ENCODE measurements around the gene VCL.
"Not testable (repeated sequence)": the region's sequence is repeated elsewhere in the genome, so short reads cannot be mapped to it uniquely, and the experiment has no call there.

The VCL gene

DNA sequence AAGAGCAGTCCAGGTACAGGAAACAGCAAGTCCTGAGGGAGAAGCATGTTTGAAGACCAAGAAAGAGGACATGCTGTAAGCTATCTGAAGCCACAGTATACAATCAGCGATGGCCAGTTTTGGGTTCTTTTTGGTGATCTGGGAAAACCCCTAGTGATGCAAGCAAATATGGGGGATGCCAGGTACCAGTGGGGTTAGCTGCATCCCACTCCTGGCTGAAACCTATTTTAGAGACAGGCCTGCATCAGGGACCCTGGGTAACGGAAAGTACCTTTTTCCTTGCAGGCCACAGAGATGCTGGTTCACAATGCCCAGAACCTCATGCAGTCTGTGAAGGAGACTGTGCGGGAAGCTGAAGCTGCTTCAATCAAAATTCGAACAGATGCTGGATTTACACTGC is 119.8 kb downstream of the VCL start:
- no peak for DNase-seq

- no peak for DNase-seq
Measured at GRCh38 chr10:74118804-74119203, 120.9 kb downstream of the VCL start.

- no peak for DNase-seq
Measured at GRCh38 chr10:74120911-74121310, 123.0 kb downstream of the VCL start.

DNA sequence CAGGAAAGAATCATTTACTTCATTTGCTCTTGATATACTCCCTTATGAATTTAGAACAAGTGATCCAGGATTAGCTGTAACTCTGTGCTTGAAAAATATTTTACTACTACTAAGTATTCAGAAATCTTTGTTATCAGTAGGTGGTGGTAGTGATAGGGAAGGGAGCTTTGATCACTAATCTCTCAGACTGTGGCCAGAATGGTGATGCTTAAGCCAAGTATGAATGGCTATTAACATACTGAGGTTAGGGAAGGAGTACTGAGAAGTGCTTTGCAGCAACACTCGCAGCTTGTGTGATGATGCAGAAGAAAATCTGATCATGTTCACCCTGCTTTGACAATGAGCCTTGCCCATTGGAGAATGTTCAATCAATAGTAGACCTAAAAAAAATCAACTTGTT is 123.5 kb downstream of the VCL start:
- DNase-seq: no peak

- no peak for DNase-seq
Measured at GRCh38 chr10:74122060-74122459, 124.1 kb downstream of the VCL start.

DNA sequence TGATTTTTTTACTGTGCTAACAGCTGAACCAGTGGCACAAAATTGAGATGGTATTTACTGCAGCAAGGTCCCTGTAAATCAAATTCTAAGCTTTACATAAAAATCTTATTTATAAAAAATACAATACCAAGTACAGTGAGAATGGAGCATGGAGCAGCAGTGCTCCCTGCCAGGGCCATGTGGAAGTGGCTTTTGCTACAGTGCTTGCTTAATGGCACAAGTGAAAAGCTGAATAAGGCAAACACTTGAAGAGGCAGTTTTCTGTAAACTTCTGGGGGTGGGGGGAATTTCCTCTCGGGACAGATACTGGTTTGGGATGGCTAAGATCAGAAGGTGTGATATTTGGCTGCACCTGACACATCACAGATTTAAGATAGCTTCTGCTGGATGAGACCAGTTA is 125.2 kb downstream of the VCL start:
- no peak for DNase-seq

DNA sequence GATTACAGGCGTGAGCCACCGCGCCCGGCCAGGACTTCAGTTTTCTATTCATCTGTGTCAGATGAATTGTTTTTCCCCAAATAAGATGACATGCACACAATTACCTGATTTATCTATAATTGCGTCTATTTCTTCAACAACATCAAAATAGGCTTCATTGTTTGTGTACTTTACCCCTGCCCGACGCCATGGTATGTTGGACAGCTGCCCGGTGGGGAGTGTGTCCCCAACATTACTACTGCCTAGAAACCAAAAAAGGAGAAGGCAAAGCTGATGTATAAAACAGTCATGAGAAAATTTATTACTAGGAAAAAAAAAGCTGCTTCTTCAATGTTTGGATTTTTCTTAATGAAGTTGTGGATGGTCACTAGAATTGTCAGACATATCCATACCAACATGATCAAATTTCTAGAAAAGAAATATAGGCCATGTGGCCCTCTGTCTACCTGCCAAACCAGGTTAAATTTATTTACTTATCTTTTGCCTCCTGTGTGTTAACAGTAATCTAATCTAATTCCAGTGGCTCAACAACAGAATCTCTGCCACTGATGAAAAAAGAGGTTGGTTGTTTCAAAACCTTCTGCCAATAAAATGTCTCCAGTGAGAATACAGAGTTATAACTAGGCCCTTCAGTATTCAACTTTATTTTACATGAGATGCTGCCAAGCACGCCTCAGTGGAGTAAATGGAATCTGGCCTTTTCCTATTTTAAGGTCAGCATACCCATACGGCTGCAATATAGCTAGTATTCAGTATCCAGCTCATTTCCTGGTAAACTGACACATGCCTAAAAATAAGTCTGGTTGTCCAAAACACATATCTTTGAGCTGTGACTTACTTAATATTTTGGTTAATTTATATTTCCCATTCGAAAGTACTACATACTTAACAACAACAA is 136.3 kb downstream of the VCL start:
- DNase-seq: no peak

DNA sequence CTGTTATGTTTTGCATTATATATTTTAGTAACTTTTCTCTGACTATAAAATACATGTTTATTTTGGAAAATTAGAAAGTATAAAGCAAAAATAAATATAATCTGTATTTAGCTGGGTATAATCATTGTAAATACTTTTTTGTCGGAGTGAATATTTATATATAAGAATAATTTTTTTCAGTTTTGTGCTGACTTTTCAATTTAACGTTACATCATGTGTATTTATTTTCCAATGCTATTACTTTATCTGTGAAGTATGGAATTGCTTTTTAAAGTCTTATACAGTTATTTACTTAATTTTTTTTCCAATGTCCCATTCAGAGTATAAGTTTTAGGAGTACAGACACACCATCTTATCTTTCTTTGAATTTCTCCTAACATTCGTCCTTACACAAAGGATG is 137.5 kb downstream of the VCL start:
- no peak for DNase-seq

- no peak for DNase-seq
Measured at GRCh38 chr10:74137992-74138391, 140.1 kb downstream of the VCL start.

DNA sequence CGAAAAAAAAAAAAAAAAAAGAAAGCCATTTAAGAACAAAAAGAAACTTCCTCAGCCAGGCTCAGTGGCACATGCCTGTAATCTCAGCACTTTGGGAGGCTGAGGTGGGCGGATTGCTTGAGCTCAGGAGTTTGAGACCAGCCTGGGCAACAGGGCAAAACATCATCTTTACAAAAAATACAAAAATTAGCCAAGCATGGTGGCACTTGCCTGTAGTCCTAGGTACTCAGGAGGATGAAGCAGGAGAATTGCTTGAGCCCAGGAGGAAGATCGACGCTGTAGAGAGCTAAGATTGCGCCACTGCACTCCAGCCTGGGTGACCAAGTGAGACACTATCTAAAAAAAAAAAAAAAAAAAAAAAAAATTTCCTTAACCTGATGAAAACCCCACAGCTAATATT is 140.7 kb downstream of the VCL start:
- not testable (repeated sequence) for DNase-seq

DNA sequence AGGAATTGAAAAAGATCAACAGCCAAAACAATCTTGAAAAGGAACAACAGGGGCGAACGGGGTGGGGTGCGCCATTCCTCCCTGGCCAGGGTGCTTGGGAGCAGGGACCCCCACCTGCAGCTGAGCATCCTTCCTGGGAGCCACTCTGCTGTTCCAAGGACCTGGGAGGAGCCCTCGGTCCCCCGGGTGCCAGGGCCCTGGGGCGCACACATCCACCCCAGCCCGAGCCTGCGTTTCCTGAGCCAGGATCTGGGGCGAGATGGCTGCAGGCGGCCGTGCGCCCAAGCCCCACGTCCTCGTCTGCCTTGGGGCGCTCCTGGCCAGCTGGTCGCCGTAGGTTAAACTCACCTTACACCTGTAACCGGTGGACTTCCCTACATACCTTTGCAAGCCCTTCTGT is 142.1 kb downstream of the VCL start:
- no peak for DNase-seq

DNA sequence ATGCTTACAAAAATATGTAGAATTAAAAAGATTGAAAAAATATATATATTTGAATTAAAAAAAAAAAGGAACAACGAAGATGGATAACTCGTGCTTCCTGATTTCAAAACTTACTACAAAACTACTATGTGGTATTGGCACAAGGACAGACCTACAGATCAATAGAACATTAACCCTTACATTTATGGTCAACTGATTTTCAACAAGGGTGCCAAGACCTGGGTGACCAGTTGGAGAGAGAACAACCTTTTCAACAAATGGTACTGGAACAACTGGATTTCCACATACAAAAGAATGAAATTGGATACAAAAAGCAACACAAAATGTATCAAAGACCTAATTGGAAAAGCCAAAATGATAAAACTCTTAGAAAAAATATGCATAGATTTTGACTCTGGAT is 142.6 kb downstream of the VCL start:
- no peak for DNase-seq

DNA sequence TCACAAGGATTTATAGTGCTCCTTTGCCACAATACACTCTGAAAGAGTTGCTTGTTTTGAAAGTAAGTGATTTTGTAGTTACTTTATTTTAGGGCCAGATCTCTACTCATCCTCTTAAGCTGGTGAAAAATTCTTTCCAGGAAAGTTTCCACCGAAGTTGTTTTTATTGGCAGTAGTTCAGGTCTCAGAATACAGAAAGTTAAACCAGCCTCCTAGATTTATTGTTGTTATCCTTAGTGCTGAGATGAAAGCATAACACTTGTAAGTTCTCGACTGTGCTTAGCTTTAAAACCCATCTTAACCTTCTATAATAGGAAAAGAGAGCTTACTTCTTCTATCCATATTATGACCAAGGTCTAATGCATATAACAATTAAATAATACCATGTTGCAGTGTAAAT is 147.2 kb downstream of the VCL start:
- DNase-seq: no peak

DNA sequence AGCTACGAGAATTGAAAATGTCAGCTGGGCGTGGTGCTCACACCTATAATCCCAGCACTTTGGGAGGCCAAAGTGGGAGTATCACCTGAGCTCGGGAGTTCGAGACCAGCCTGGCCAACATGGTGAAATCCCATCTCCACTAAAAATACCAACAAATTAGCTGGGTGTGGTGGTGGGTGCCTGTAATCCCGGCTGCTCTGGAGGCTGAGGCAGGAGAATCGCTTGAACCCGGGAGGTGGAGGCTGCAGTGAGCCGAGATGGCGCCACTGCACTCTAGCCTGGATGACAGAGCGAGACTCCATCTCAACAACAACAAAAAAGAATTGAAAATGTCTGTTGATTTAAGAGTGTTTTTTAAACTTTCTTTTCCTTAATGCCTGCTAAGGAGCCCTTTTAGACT is 149.1 kb downstream of the VCL start:
- DNase-seq: not testable (repeated sequence)

DNA sequence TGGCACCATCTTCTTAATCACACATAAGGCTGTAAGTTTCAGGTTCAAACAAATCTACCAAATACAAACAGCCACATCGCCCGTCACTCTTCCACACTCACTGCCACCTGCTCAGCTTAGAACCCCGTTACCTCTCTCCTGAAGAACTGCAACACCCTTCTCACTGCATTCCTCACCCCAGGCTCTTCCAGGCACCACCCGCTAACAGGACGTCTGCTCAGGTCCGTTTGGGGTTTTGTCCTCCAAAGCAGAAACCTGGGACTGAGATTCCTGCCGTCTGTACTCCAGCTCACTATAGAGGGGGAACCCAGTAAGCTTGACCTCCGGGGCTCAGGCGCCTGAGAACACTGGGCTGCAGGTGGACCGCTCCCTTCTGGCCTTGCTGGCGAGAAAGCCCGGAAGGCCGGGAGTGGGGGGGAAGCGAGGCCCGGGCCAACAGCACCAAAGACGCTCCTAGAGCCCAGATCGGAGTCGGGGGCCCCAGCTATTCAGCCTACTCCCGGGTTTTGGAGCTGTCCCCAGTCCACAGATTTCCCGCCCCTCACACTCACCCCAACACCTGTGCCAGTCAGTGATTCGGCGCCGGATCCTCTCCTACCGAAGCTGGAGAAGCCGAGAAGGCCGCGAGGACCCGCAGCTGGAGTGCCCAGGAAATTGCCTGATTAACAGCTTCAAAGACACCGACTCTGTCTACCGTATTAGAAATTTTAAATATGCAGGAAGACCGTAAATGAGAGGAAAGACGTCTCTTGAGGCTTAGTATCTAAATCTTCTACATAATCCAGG is 152.5 kb downstream of the VCL start, which contains the start of gene AP3M1:
TSS of gene AP3M1 (minus strand) at position 625 of the 786 bp plus-strand sequence. CDS start 12,449 bp downstream, outside the sequence.
- DNase-seq: peak; percentile 94

DNA sequence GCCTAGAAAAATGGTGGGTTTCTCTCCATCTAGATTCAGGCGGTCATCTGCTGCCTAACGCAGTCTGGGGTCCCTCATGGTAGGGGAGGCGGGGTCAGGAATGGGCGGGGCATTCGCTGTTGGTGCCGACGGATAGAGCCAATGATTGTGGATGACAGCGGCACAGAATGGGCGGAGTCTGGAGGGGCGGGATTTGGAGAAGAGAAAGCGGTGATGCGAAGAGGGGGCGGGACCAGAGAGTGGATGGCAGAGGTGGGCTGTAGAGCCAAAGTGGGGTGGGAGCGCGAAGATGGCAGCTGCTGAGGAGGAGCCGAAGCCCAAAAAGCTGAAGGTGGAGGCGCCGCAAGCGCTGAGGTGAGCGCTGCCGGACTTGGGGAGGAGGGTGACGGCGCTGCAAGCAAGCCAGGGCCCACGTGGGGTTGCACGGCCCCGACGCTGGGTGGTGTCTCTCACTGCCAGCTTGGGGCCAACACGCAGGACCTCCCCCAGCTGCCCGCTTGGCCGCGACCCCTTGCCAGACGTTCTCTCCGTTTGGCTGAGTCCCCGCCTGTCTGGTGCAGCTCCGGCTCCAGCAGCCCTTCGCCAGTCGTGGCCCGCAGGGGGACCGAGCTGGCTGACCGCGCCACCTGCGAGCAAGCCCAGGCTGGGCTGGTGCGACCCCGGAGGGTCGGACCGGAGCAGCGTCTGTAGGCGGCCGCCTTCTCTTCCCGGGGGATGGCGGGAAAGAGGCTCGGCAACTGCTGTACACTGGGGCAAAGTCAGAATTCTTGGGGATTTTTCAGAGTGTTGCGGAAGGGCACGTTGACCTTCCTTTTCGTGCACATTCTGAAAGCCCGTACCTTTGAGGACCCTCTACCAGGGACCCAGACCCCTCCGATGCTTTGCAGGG is 153.3 kb downstream of the VCL start, which contains the start of gene ADK:
TSS of gene ADK (plus strand) at position 232 of the 889 bp plus-strand sequence. CDS start at position 290, 58 bp downstream.
- peak; percentile 99 for DNase-seq

DNA sequence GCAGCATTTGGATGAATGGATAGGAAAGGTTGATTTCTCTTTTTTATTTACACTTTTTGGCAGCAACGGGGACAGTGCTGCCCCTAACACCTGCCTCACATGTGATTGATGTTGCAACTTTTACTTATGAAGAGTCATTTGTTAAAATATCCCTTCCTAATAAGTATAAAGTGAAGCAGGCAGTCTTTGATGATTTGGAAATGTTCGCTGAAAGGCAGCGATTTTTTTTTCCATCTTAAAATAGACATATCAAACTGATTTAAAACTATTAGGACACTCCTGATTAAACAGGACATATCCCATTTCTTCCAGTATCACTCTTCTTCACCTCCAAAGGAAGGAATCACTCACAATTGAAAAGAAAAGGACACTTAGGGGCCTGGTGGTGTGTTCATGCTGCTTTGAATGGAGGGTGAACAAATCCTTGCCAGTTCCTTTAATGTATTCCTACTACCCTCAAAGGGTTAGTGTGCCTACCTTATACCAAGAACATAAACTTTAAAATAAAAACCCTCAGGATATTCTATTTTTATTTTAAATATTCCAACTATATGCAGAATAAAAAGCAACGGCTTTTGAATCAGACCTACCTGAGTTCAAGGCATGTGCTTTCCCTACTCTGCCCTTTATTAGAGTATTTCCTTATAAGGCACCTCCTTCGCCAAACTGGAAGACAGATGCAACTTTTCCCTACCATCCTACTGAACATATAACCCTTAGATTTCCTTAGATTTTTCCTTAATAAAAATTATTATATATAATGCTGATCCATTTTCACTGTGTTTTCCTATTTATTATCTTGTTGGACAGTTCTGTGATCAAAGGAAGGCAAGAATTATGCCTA is 154.2 kb downstream of the VCL start:
- DNase-seq: no peak

GRCh38 chr10:74153123-74153522 is 155.2 kb downstream of the VCL start:
- DNase-seq: no peak

- DNase-seq: no peak
Measured at GRCh38 chr10:74153676-74154075, 155.8 kb downstream of the VCL start.

GRCh38 chr10:74156919-74157289 is 159.0 kb downstream of the VCL start:
- no peak for DNase-seq

GRCh38 chr10:74160013-74160412 is 162.1 kb downstream of the VCL start:
- DNase-seq: no peak
